Aorta (tissue), 5 donors: ENCODE results near the gene PTPRD. TPM values are rescaled to one million over a fixed set of nuclear protein-coding genes. Genes with fewer than 3 reads are reported as not detected.

Experiments used
- ATAC-seq: fragments of 200-7000 bp; cut with Tn5 transposase; one replicate; pipeline ENCODE4 v1.9.1; 2022; ENCODE audit warnings: moderate library complexity; ENCODE audit not compliant: low FRiP score
- DNase-seq, 2 donors: peaks; one replicate each; pipeline ENCODE4 v3.0.0-alpha.2; 2020
- H3K27ac ChIP-seq, 2 donors: one replicate each; pipeline ENCODE4 v1.5.1; 2013; ENCODE audit warnings: low read length in 2 of 2, mild to moderate bottlenecking in 2 of 2, moderate library complexity in 2 of 2, control low read depth in 1 of 2, inconsistent platforms in 1 of 2, low read depth in 1 of 2
- H3K27me3 ChIP-seq, 2 donors: one replicate each; pipeline ENCODE4 v1.6.1; 2013; ENCODE audit warnings: control low read depth in 1 of 2, low read length in 1 of 2, mild to moderate bottlenecking in 1 of 2, moderate library complexity in 1 of 2; ENCODE audit not compliant: insufficient read depth in 2 of 2, control insufficient read depth in 1 of 2
- H3K36me3 ChIP-seq, 2 donors: one replicate each; pipeline ENCODE4 v1.6.1; 2013; ENCODE audit warnings: control low read depth in 1 of 2, low read length in 1 of 2, mild to moderate bottlenecking in 1 of 2; ENCODE audit not compliant: insufficient read depth in 2 of 2, control insufficient read depth in 1 of 2
- H3K4me1 ChIP-seq, 2 donors: one replicate each; pipeline ENCODE4 v1.6.1; 2013; ENCODE audit warnings: low read length in 2 of 2, control low read depth in 1 of 2, mild to moderate bottlenecking in 1 of 2, moderate library complexity in 1 of 2; ENCODE audit not compliant: insufficient read depth in 2 of 2, control insufficient read depth in 1 of 2
- H3K4me3 ChIP-seq, 2 donors: one replicate each; pipeline ENCODE4 v1.5.1; 2013; ENCODE audit warnings: low read length in 2 of 2, control low read depth in 1 of 2, mild to moderate bottlenecking in 1 of 2
- H3K9me3 ChIP-seq: one replicate; pipeline ENCODE4 v1.6.1; 2013; ENCODE audit warnings: mild to moderate bottlenecking, low read length; ENCODE audit not compliant: control insufficient read depth
- WGBS, 2 donors: extraction: QIAGEN DNeasy Blood & Tissue Kit; methylation state at CpG; one replicate each; pipeline ENCODE4 v1.1.7; 2013; 5-methylcytosine and 5-hydroxymethylcytosine counted together
- intact Hi-C, 2 donors: fragments of 100-400 bp; cut with DNase I; formaldehyde crosslinking; loops; one replicate each; pipeline versions ENCODE4 v1.14.2 to v1.15.0; 2022
- polyA plus RNA-seq, 2 donors: library from polyadenylated mRNA; stranded (reverse); fragments of 200-250 nt; gene quantifications; one replicate each; pipeline ENCODE4 v1.2.3, GENCODE V29; 2013
- total RNA-seq, 2 donors: library from RNA; stranded (reverse); fragmentation: NEBNext Ultra II Directional; extraction: Animal tissue kit (Norgen Biotek cat#: 25700); gene quantifications; one replicate each; pipeline ENCODE4 v1.2.1, GENCODE V29; 2021
- donor health status: healthy with polysubstance abuse.
- donor health status: Bipolar disorder and iron deficiency.
- donor health status: DM: no; HTN: no; CAD: no.
- donor health status: DM: no; HTN: no; CAD: no.
- donor health status: DM: yes; HTN: yes; CAD: no.

The PTPRD gene
- total and polyA plus RNA-seq, 4 donors: 1.5 to 92.0 (median 29.4) TPM

DNA sequence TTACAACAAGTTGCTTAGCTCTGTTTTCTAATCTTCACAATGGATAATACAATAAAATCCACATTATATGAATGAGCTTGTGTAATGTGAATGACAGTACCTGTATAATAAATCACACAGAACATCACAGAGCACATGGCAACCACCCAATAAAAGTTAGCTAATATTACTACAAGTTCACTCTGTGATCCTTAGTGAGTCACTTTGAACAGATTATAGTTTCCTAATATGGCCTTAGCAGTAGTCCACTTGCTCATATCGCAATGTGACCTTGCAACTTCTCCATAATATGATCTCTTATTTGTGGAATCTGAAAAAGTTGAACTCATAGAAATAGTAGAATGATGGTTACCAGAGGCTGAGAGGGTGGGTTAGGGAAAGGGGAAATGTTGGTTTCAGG, 361.3 kb downstream of the PTPRD start:
- ATAC-seq (no peak), DNase-seq (no peak)
- Histone ChIP-seq H3K27me3 (no peaks in the 10 kb centered on the region), H3K9me3 (no peaks in the 10 kb centered on the region), H3K4me1 (no peaks in the 10 kb centered on the region), H3K4me3 (no peak overlapping the region), H3K36me3 (no peaks in the 10 kb centered on the region), H3K27ac (no peak overlapping the region)
- intact Hi-C loops: no loop called here
- WGBS, 2 donors: 79 to 87% methylated on average over 1 of the region's 1 CpG

- no peak for DNase-seq
- no peak overlapping the region for H3K4me3 ChIP-seq
- intact Hi-C loops: no loop called here
- no peaks in the 10 kb centered on the region for H3K4me1 ChIP-seq
- no peak for ATAC-seq
- H3K9me3 ChIP-seq: no peaks in the 10 kb centered on the region
- 73% methylated on average over 1 of the region's 1 CpG for WGBS, 2 donors
- no peaks in the 10 kb centered on the region for H3K36me3 ChIP-seq
- H3K27ac ChIP-seq: no peak overlapping the region
- no peaks in the 10 kb centered on the region for H3K27me3 ChIP-seq
These were observed 362.6 kb downstream of the PTPRD start for GRCh38 chr9:10250219-10250618.

GRCh38 chr9:10248890-10249289, 363.9 kb downstream of the PTPRD start:
- Histone ChIP-seq H3K9me3 (no peaks in the 10 kb centered on the region), H3K4me3 (no peak overlapping the region), H3K4me1 (no peaks in the 10 kb centered on the region), H3K27ac (no peak overlapping the region), H3K36me3 (no peaks in the 10 kb centered on the region), H3K27me3 (no peaks in the 10 kb centered on the region)
- intact Hi-C loops: no loop called here
- no peak for DNase-seq
- no peak for ATAC-seq
- 95 to 96% methylated on average over 1 of the region's 1 CpG for WGBS, 2 donors

DNA sequence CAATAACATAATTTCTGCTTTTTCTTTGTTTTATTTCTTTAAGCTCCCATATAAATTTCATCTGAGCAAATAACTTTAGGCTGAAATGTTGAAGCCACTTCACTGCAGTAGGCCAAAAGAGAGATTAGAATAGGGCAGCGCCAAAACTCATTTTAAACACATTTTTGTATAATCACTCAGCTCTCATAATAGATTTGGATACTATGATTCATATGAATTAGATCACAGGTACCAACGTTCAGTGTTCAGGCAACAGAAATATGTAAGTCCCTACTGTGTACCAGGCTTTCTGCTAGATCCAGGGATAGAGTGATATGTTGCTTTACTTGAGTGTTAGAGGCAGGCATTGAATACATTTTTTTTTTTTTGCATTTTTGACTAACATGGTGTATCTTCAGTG, 370.5 kb downstream of the PTPRD start:
- Histone ChIP-seq H3K9me3 (no peaks in the 10 kb centered on the region), H3K4me1 (no peaks in the 10 kb centered on the region), H3K27ac (no peak overlapping the region), H3K36me3 (no peaks in the 10 kb centered on the region), H3K27me3 (no peaks in the 10 kb centered on the region), H3K4me3 (no peak overlapping the region)
- intact Hi-C loops: no loop called here
- no peak for DNase-seq
- WGBS, 2 donors: 38 to 39% methylated on average over 2 of the region's 2 CpGs
- no peak for ATAC-seq

DNA sequence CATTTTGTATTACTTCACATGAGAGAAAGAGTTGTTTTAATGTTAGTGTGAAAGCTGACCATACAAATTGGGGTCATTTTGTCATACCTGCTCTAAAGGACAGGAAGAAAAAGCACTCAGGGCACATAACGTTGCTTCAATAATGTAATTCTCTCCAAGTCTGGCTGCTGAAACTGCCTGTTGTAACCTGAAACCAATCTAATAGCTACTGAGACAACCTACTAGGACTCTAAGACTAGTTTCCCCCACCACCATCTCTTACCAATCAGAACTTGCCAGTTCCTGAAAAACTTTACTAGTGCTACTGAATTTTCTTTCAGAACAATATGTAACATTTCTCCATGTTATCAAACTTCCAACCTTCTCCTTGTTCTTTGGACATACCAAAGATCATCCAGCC, 374.7 kb downstream of the PTPRD start:
- intact Hi-C loops: loop anchor here (10.0 kb wide), 2 partner anchors 63 to 67 kb away; no protein-coding TSS in a partner anchor
- ATAC-seq (no peak), DNase-seq (no peak)
- H3K36me3 ChIP-seq: no peaks in the 10 kb centered on the region
- 67 to 86% methylated on average over 1 of the region's 1 CpG for WGBS, 2 donors
- no peaks in the 10 kb centered on the region for H3K4me1 ChIP-seq
- H3K9me3 ChIP-seq: no peaks in the 10 kb centered on the region
- H3K4me3 ChIP-seq: no peak overlapping the region
- no peaks in the 10 kb centered on the region for H3K27me3 ChIP-seq
- no peak overlapping the region for H3K27ac ChIP-seq

DNA sequence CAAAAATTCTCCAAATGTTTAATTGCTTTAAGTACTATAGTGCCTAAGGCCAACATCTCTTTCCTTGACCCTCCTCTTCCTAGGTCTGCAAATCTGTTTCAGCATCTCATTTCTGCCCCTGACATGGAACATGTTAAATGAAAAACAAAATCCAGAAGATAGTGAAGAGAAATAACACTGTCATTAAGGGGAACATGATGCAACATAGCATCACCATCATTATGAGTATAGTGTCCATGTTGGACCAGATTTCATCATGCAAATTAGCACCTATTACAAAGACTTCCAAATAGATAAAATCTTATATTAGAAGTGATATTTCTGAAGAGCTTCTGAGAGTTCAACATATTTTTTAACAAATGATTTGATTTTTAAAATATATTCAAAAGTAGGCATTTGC, 375.2 kb downstream of the PTPRD start:
- no peak overlapping the region for H3K27ac ChIP-seq
- no peaks in the 10 kb centered on the region for H3K9me3 ChIP-seq
- DNase-seq: no peak
- no peaks in the 10 kb centered on the region for H3K27me3 ChIP-seq
- H3K4me1 ChIP-seq: no peaks in the 10 kb centered on the region
- intact Hi-C loops: loop anchor here (10.0 kb wide), 2 partner anchors 63 to 67 kb away; no protein-coding TSS in a partner anchor
- H3K36me3 ChIP-seq: no peaks in the 10 kb centered on the region
- no peak for ATAC-seq
- no peak overlapping the region for H3K4me3 ChIP-seq

DNA sequence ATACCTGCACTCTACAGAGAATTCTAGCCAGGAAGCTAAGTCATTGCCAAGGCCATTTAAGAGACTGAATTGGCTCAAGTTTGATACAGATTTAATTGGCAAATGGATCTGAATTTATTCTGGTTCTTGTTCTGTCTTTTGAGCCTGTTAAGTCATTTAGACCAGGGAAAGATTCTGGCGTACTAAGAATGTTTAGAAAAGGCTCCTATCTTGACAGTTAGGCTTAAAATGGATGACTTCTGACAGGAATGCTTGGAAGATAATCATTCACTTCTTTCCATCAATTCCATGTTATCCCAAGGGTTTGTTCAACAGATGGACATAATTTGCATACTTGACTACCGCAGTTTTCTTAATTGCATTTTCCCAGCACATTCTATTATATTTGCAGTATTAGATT, 376.6 kb downstream of the PTPRD start:
- H3K36me3 ChIP-seq: no peaks in the 10 kb centered on the region
- DNase-seq (no peak), ATAC-seq (no peak)
- 44 to 54% methylated on average over 2 of the region's 2 CpGs for WGBS, 2 donors
- no peak overlapping the region for H3K27ac ChIP-seq
- no peak overlapping the region for H3K4me3 ChIP-seq
- H3K4me1 ChIP-seq: no peaks in the 10 kb centered on the region
- H3K27me3 ChIP-seq: no peaks in the 10 kb centered on the region
- intact Hi-C loops: loop anchor here (10.0 kb wide), 2 partner anchors 61 to 69 kb away; no protein-coding TSS in a partner anchor
- H3K9me3 ChIP-seq: no peaks in the 10 kb centered on the region

GRCh38 chr9:10235376-10235775, 377.4 kb downstream of the PTPRD start:
- H3K36me3 ChIP-seq: no peaks in the 10 kb centered on the region
- WGBS, 2 donors: 88 to 89% methylated on average over 5 of the region's 5 CpGs
- intact Hi-C loops: loop anchor here (10.0 kb wide), 2 partner anchors 61 to 69 kb away; no protein-coding TSS in a partner anchor
- H3K9me3 ChIP-seq: no peaks in the 10 kb centered on the region
- ATAC-seq (no peak), DNase-seq (no peak)
- H3K27me3 ChIP-seq: no peaks in the 10 kb centered on the region
- H3K27ac ChIP-seq: no peak overlapping the region
- H3K4me3 ChIP-seq: no peak overlapping the region
- no peaks in the 10 kb centered on the region for H3K4me1 ChIP-seq

DNA sequence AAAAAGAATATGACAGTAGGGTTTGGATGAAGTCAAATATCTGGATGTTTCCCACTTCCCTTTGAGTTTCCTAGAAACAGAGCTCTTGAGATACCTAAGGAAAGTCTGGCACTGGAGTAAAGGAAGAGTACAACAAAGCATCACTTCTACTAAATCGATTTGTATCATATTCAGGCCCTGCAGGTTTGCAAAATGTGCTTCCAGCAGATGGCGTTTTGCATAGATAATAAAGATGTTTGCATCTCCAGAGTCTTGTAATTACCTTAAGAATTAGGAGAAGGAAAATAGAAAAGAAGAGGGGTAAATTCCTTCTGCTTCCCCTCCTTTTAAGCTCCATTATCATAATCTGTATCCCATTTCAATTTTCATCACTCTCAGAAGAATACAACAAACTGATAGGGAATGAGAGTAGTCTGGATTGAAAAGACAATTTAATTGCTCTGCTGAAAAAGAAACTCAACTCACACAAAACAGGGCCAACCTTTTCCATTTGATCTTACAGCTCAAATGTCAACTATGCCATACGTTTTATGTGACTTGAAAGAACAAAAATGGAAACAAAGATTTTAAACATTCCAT, 380.4 kb downstream of the PTPRD start:
- Histone ChIP-seq H3K36me3 (no peaks in the 10 kb centered on the region), H3K27me3 (no peaks in the 10 kb centered on the region), H3K4me3 (no peak overlapping the region), H3K27ac (no peak overlapping the region), H3K4me1 (no peaks in the 10 kb centered on the region), H3K9me3 (no peaks in the 10 kb centered on the region)
- ATAC-seq: no peak
- no peak for DNase-seq
- intact Hi-C loops: loop anchor here (10.0 kb wide), 2 partner anchors 58 to 72 kb away; no protein-coding TSS in a partner anchor
- WGBS, 2 donors: 38 to 43% methylated on average over 3 of the region's 3 CpGs
